CD14-positive monocyte (primary cell): ENCODE data around the gene HNRNPUL1. TPM values are rescaled to one million over a fixed set of nuclear protein-coding genes. Genes with fewer than 3 reads are reported as not detected.

Experiments
- DNase-seq, 3 donors: peaks; one replicate each; pipeline ENCODE4 v3.0.0-alpha.2; 2011 to 2022
- H2AFZ ChIP-seq: 2 replicates; pipeline ENCODE4 v1.6.0; 2012; ENCODE audit warnings: mild to moderate bottlenecking, low read depth, low read length, inconsistent platforms; ENCODE audit not compliant: insufficient read depth, poor library complexity, severe bottlenecking
- H3K27ac ChIP-seq, 2 donors: 1 replicate in 1 of 2; 2 replicates in 1 of 2; pipeline ENCODE4 v1.5.1; 2012 to 2013; ENCODE audit warnings: low read length in 2 of 2, control low read depth in 1 of 2, inconsistent platforms in 1 of 2, low read depth in 1 of 2, mild to moderate bottlenecking in 1 of 2
- H3K27me3 ChIP-seq, 2 donors: one replicate each; pipeline versions ENCODE4 v1.6.0 to v1.6.1; 2011 to 2013; ENCODE audit warnings: low read length in 2 of 2; ENCODE audit not compliant: control insufficient read depth in 2 of 2, insufficient read depth in 2 of 2
- H3K36me3 ChIP-seq, 2 donors: replicated peaks in 1 of 2; 1 replicate in 1 of 2; 2 replicates in 1 of 2; pipeline versions ENCODE4 v1.5.1 to v1.6.1; 2012 to 2013; ENCODE audit warnings: low read length in 2 of 2, control low read depth in 1 of 2, inconsistent platforms in 1 of 2, mild to moderate bottlenecking in 1 of 2; ENCODE audit not compliant: insufficient read depth in 2 of 2, control insufficient read depth in 1 of 2
- H3K4me1 ChIP-seq, 2 donors: 1 replicate in 1 of 2; 2 replicates in 1 of 2; pipeline versions ENCODE4 v1.5.1 to v1.6.1; 2012 to 2013; ENCODE audit warnings: low read length in 2 of 2, control low read depth in 1 of 2, inconsistent platforms in 1 of 2, mild to moderate bottlenecking in 1 of 2, moderate library complexity in 1 of 2; ENCODE audit not compliant: insufficient read depth in 2 of 2, control insufficient read depth in 1 of 2
- H3K4me2 ChIP-seq: replicated peaks from 2 replicates; pipeline ENCODE3; 2012; ENCODE audit warnings: low read length, moderate library complexity, mild to moderate bottlenecking; ENCODE audit not compliant: poor library complexity, severe bottlenecking; ENCODE audit errors: extremely low read depth
- H3K4me3 ChIP-seq, 3 experiments: fragments of 200-600 bp in 1 of 3; sonication (generic) in 1 of 3; replicated peaks in 1 of 3; 1 replicate in 2 of 3; 2 replicates in 1 of 3; pipeline ENCODE4 v1.5.1; 2011 to 2013; ENCODE audit warnings: low read length in 3 of 3, mild to moderate bottlenecking in 3 of 3, control low read depth in 2 of 3, low read depth in 2 of 3, inconsistent platforms in 1 of 3, moderate library complexity in 1 of 3
- H3K79me2 ChIP-seq: 2 replicates; pipeline ENCODE4 v1.6.0; 2012; ENCODE audit warnings: mild to moderate bottlenecking, control low read depth, inconsistent platforms, low read length, moderate library complexity; ENCODE audit not compliant: insufficient read depth
- H3K9ac ChIP-seq: 2 replicates; pipeline ENCODE4 v1.6.0; 2017; ENCODE audit warnings: low read length, mild to moderate bottlenecking; ENCODE audit not compliant: insufficient read depth, poor library complexity, severe bottlenecking
- H3K9me3 ChIP-seq, 2 donors: replicated peaks in 1 of 2; 1 replicate in 1 of 2; 2 replicates in 1 of 2; pipeline versions ENCODE4 v1.5.1 to v1.6.1; 2012 to 2013; ENCODE audit warnings: low read length in 2 of 2, control low read depth in 1 of 2; ENCODE audit not compliant: control insufficient read depth in 1 of 2, insufficient read depth in 1 of 2
- H4K20me1 ChIP-seq: 2 replicates; pipeline ENCODE4 v1.6.0; 2012; ENCODE audit warnings: mild to moderate bottlenecking, low read length, control low read depth, moderate library complexity; ENCODE audit not compliant: insufficient read depth
- H3K27ac Mint-ChIP-seq, 7 donors: one replicate each; pipeline ENCODE4 v1.8.0; 2020; ENCODE audit warnings: mild to moderate bottlenecking in 7 of 7, mixed read lengths in 7 of 7, moderate library complexity in 6 of 7, inconsistent platforms in 2 of 7
- H3K27me3 Mint-ChIP-seq, 3 donors: one replicate each; pipeline ENCODE4 v1.8.0; 2021 to 2022; ENCODE audit warnings: low read depth in 3 of 3, mild to moderate bottlenecking in 3 of 3, mixed read lengths in 3 of 3, moderate library complexity in 3 of 3, inconsistent platforms in 1 of 3
- H3K36me3 Mint-ChIP-seq, 2 donors: one replicate each; pipeline ENCODE4 v1.8.0; 2020; ENCODE audit warnings: mixed read lengths in 2 of 2, inconsistent platforms in 1 of 2, mild to moderate bottlenecking in 1 of 2
- H3K4me1 Mint-ChIP-seq: one replicate; pipeline ENCODE4 v1.8.0; 2020; ENCODE audit warnings: mild to moderate bottlenecking, mixed read lengths
- H3K4me3 Mint-ChIP-seq, 2 donors: one replicate each; pipeline ENCODE4 v1.8.0; 2020; ENCODE audit warnings: mild to moderate bottlenecking in 2 of 2, mixed read lengths in 2 of 2, moderate library complexity in 1 of 2
- H3K9me3 Mint-ChIP-seq, 7 donors: one replicate each; pipeline ENCODE4 v1.8.0; 2020 to 2022; ENCODE audit warnings: mixed read lengths in 7 of 7, mild to moderate bottlenecking in 6 of 7, moderate library complexity in 6 of 7, inconsistent platforms in 2 of 7
- WGBS: methylation state at CpG from one replicate; pipeline ENCODE4 v1.1.5; 2013; ENCODE audit warnings: missing lambda C conversion rate; ENCODE audit not compliant: insufficient coverage; 5-methylcytosine and 5-hydroxymethylcytosine counted together
- intact Hi-C, 2 donors: fragments of 100-400 bp; cut with micrococcal nuclease; formaldehyde crosslinking; loops; one replicate each; pipeline versions ENCODE4 v1.15.0 to v1.15.1; 2023
- polyA plus RNA-seq, 3 donors: library from polyadenylated mRNA; depleted of rRNA in 1 of 3; unstranded in 2 of 3; stranded (reverse) in 1 of 3; fragments of 300-500 nt in 2 of 3; fragments of >200 nt in 1 of 3; fragmentation: Illumina TruSeq in 2 of 3; gene quantifications; 1 replicate in 2 of 3; 2 replicates in 1 of 3; pipeline ENCODE4 v1.2.3, GENCODE V29; 2012 to 2021
- TF ChIP-seq, protein P1 (sequence below): fragments of 200-600 bp; IDR thresholded peaks from one replicate; pipeline ENCODE4 v1.8.0; 2022; ENCODE audit warnings: antibody characterized with exemption, mild to moderate bottlenecking

HNRNPUL1 gene
- polyA plus RNA-seq, 3 donors, result 22.6 to 55.3 (median 30.3) TPM

DNA sequence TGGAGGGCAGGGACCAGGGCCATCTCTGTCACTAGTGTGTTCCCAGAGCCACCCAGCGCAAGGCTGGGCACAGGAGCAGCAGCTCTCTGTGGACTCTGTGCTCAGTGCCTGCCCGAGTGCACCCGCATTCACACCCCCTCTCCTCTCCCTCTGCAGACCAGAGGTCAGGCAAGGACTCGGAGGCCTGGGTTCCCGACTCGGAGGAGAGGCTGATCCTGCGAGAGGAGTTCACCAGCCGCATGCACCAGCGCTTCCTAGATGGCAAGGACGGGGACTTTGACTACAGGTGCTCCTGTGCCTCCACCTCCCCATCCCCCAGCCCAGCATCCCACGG is 56.0 kb downstream of the HNRNPUL1 start:
- Histone ChIP-seq H3K9ac (no peak overlapping the region), H4K20me1 (peaks cover 98% of the 10 kb centered on the region), H3K4me3 (no peak overlapping the region), H3K27ac (no peak overlapping the region), H3K9me3 (no peaks in the 10 kb centered on the region), H3K4me1 (peaks cover 40 to 41% of the 10 kb centered on the region in 2 donors), H3K4me2 (no peak overlapping the region), H3K27me3 (no peaks in the 10 kb centered on the region), H2AFZ (no peak overlapping the region), H3K79me2 (peaks cover 40% of the 10 kb centered on the region), H3K36me3 (peaks cover 64 to 74% of the 10 kb centered on the region in 2 donors)
- 96% methylated on average over 10 of the region's 11 CpGs for WGBS
- no peak for DNase-seq
- Mint-ChIP-seq H3K4me3 (no peak overlapping the region), H3K27me3 (peaks cover 0 to 1% (median 0%) of the 10 kb centered on the region in 3 donors), H3K4me1 (peaks cover 39% of the 10 kb centered on the region), H3K36me3 (peaks cover 65 to 86% of the 10 kb centered on the region in 2 donors), H3K27ac (peak overlapping the region in 1 of 7 donors; percentile 7), H3K9me3 (peaks cover 0 to 1% (median 0%) of the 10 kb centered on the region in 7 donors)
- intact Hi-C loops, result no loop called here
- TF ChIP-seq, protein P1, sequence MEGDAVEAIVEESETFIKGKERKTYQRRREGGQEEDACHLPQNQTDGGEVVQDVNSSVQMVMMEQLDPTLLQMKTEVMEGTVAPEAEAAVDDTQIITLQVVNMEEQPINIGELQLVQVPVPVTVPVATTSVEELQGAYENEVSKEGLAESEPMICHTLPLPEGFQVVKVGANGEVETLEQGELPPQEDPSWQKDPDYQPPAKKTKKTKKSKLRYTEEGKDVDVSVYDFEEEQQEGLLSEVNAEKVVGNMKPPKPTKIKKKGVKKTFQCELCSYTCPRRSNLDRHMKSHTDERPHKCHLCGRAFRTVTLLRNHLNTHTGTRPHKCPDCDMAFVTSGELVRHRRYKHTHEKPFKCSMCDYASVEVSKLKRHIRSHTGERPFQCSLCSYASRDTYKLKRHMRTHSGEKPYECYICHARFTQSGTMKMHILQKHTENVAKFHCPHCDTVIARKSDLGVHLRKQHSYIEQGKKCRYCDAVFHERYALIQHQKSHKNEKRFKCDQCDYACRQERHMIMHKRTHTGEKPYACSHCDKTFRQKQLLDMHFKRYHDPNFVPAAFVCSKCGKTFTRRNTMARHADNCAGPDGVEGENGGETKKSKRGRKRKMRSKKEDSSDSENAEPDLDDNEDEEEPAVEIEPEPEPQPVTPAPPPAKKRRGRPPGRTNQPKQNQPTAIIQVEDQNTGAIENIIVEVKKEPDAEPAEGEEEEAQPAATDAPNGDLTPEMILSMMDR, result no peak

DNA sequence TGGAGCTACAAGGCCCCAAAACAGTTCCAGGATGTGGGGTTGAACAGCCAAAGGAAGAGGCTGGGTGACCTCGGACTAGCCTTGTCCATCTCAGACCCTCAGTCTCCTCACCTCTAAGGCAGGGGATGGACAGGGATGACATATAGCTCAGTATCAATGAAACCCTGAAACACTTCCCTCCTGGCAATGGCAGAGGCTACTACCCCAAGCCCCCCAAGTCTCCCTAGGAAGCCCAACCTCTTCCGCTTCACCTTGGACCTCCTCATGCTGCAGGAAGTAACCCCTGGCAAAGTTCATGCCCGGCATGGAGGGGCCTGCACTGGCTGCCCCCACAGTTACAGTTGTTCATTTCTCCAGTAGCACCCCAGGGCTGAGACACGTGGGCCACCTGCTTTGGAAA is 56.4 kb downstream of the HNRNPUL1 start:
- TF ChIP-seq, protein P1, result no peak
- Histone ChIP-seq H3K27ac (no peak overlapping the region), H4K20me1 (peaks cover 98% of the 10 kb centered on the region), H3K79me2 (peaks cover 36% of the 10 kb centered on the region), H3K36me3 (peaks cover 64 to 72% of the 10 kb centered on the region in 2 donors), H3K9me3 (no peaks in the 10 kb centered on the region), H3K4me1 (peaks cover 44 to 45% of the 10 kb centered on the region in 2 donors), H3K4me3 (no peak overlapping the region), H3K4me2 (no peak overlapping the region), H3K9ac (no peak overlapping the region), H2AFZ (no peak overlapping the region), H3K27me3 (no peaks in the 10 kb centered on the region)
- no peak overlapping the region for H3K4me3 Mint-ChIP-seq
- DNase-seq, result no peak
- peaks cover 65 to 84% of the 10 kb centered on the region in 2 donors for H3K36me3 Mint-ChIP-seq
- intact Hi-C loops, result no loop called here
- peaks cover 0 to 1% (median 0%) of the 10 kb centered on the region in 3 donors for H3K27me3 Mint-ChIP-seq
- H3K9me3 Mint-ChIP-seq, result peaks cover 0 to 1% (median 0%) of the 10 kb centered on the region in 7 donors
- peak overlapping the region in 2 of 7 donors; percentile 14 to 52 for H3K27ac Mint-ChIP-seq
- peaks cover 43% of the 10 kb centered on the region for H3K4me1 Mint-ChIP-seq
- 100% methylated on average over 1 of the region's 4 CpGs for WGBS
